Measurements from ENCODE around the gene LRMDA.

LRMDA gene

DNA sequence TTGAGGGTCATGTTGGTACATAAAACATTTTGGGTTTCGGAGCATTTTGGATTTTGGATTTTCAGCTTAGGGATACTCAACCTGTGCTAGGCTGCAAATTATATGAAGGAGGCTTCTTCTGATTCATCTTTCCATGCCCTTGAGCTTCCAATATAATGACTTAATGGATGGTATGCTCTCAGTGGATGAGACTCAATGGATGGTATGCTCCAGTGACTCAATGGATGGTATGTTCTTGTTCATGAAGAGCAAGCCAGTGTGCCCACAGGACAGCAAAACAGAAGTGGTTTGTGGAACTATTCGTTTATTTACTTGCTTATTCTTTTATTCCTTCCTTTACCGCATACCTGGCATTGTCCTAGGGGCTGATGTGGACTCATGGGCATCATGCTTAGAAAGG is 969.6 kb downstream of the LRMDA start:
- DNase-seq (ENCODE audit: low spot score): no peak

DNA sequence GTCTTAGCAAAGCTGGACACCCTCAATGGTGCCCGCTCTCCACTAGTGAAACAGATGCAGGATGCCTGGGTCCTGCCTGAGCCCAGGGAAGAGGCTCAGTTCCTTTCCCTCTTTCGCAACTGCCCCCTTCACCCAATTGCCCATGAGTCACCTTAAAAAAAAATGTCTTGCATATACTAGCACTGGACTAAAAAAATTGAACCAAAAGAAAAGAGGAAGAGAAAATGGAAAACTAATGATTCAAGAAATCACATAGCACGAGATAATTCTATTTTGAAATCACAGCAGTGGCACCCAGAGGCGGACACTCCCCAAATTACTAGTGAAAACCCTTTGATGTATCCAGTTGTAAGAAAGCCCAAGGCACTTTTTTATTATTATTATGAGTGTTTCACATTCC is 972.5 kb downstream of the LRMDA start:
- no peak for DNase-seq (ENCODE audit: low spot score)

DNA sequence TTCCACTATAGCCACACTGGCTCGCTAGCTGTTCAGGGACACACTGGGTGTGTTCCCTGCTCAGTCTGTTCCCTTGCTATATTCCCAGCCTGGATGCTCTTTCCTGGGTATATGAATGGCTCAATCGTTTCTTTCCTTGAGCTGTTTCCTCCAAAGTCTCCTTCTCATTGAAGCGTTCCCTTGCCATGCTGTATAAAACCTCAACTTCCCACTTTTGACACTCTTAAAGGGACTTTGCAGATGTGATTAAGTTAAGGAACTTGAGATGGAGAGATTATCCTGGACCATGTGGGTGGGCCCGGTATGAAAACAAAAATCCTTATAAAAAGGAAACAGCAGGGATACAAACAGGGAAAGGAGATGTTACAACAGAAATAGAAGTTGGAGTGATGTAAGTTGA is 973.1 kb downstream of the LRMDA start:
- no peak for DNase-seq (ENCODE audit: low spot score)

DNA sequence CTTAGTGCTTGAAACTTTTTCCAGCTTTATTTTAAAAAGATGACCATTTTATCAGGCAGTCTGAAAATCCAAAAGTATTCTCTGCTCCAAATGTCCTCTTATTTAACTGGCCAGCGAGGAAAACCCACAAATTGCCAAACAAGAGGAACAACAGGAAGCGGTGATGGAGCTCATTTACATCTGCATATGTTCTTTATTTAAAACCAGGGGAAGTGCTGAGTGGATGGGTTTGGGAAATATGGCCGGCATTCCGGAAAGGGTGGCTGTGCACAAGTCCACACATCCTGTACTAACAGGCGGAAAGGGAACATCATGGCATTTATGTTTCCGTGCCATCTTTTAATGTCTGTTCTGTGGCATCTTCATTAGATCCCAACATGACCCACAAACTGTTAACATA is 974.5 kb downstream of the LRMDA start:
- no peak for DNase-seq (ENCODE audit: low spot score)

GRCh38 chr10:76408646-76409045 is 977.2 kb downstream of the LRMDA start:
- DNase-seq (ENCODE audit: low spot score): no peak

- DNase-seq (ENCODE audit: low spot score): peak; percentile 44
Observed at GRCh38 chr10:76411729-76412435, 980.5 kb downstream of the LRMDA start.

- DNase-seq (ENCODE audit: low spot score): no peak
Observed at GRCh38 chr10:76415554-76415953, 984.1 kb downstream of the LRMDA start.

DNA sequence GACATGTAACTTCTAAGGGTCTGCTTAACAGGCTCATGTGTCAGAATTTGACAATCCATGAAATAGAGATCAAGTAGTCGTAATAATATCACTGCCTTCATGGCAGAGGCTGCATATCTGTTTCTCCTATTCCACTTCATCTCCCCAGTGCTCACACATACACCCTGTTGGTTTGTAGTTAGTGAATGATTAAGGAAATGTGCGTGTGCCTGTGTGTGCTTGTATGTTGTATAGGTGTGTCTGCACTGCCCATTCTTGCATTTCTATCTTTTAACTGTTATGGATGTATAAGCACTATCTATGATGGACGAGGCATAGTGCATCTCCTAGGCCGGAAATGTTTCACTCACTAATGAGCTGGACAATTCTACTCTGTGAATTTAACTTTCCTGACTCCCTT is 985.2 kb downstream of the LRMDA start:
- DNase-seq (ENCODE audit: low spot score): no peak

DNA sequence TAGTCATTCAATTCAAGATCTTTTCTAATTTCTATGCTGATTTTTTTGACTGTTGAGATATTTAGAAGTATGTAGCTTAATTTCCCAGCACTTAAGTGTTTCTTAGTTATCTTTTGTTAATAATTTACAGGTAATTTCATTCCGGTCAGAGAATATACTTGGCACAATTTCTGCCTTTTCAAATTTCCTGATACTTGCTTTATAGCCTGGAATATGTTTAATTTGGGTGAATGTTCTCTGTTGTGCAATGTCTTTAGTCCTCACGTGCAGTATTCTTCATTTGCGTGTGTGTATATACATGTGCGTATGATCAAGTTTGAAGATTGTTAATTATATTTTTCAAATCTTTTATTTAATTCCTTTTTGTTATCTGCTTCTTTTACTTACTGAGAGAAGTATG is 989.3 kb downstream of the LRMDA start:
- DNase-seq (ENCODE audit: low spot score): no peak

- DNase-seq (ENCODE audit: low spot score): no peak
Observed at GRCh38 chr10:76422769-76423168, 991.3 kb downstream of the LRMDA start.

GRCh38 chr10:76428551-76429367 is 997.3 kb downstream of the LRMDA start:
- no peak for DNase-seq (ENCODE audit: low spot score)

GRCh38 chr10:76429368-76430060 is 998.1 kb downstream of the LRMDA start:
- DNase-seq (ENCODE audit: low spot score): no peak

DNA sequence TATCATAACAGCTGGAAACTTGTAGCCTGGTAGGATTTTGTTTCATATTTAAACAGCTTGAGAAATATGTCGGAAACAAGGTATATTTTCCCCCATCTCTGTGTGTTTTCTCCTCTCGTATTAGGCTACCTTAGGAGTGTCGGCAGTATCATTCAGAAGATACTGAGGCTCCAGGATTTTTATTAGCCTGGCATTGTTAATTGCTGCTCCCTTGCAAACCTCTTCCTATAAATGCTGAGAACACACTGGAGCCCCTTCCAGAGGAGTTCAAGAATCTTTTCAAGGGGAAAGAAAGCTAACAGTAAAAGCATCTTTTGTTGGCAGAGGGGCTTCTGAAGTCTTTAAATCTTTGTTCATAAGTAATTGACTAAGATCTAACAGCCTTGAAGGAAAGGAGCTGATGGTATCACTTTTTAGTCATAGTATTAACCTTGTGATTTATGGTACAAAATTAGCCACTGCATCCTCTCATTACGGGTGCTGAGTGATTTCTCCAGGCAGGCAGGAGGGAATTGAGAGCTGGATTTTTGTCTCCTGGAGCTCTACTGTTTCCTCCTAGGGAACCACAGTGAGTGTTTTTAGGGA is 998.7 kb downstream of the LRMDA start:
- no peak for DNase-seq (ENCODE audit: low spot score)

GRCh38 chr10:76432016-76433012 is 1000.9 kb downstream of the LRMDA start:
- no peak for DNase-seq (ENCODE audit: low spot score)

DNA sequence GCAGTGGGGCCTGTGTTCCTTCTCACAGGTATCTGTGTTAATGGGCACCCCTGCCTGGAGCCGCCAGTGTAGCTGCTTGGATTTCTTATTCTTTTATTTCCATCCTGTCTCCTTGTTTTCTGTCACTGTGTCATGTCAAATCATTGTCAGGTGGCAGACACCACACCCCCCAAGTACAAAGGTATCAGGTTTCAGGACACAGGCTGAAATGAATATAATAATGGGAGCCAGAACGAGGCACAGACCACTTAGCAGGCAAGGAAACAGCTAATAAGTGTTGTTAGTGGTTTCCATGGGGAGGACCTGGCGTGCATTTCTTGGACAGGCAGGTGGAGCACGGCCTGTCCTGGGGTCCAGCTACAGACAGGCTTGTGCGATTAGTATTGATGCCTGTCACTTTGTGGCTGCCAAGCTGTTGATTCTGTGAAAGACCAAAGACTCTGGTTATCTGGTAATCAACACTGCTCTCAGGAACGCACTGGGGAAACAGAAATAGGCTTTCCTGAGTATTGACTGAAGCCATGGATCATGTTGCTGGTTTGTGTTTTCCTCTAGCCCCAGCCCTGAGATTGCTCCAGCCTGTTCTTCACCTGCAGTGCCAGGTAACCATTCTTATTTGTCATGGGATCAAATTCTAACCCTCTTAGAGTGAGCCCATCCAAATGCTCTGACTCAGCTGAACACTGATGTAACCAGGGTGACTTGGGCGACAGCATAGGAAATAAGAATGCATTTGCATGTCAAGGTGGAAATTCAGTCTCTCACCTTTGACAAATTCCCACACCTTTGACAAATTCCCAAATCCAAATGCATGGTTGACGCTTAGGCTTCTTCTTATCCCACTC is 1002.0 kb downstream of the LRMDA start:
- no peak for DNase-seq (ENCODE audit: low spot score)

DNA sequence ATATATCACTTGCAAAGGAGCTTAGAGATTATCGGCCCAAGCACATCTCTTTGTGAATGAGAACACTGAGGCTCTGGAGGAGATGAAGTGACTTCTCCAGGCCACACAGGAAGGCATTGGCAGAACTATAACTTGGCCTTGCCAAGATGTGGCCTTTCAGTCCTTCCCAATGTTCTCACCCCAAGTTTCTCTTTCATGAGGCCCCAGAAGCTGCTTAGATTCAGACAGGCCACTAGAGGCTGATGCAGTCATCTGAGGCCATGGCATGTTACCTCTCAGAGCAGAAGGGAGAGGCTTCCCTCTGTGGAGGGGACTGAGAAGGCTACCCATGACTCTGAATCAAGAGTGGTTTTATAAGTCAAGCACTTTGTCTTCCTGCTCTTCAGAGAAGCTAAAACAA is 1003.7 kb downstream of the LRMDA start:
- no peak for DNase-seq (ENCODE audit: low spot score)

- DNase-seq (ENCODE audit: low spot score): no peak
Observed at GRCh38 chr10:76436401-76436811, 1005.0 kb downstream of the LRMDA start.

GRCh38 chr10:76436981-76437380 is 1005.6 kb downstream of the LRMDA start:
- DNase-seq (ENCODE audit: low spot score): no peak

DNA sequence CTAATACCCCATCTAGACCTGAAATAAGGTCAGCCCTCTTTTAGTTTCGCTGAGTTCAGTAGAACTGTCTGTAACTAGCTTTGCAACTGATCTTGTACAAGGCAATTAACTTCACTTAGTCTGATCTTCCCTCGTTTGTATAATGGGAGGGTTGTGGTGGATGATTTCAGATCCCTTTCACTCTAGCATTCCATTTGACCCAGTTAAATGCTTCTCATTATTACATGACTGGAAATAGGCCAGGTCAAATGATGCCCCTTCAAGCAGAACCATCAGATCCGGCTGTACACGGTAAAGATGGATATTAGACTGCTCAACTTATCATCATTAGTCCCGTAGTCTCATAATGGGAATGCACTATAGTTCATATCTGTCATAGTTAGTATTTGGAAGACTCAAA is 1009.0 kb downstream of the LRMDA start:
- no peak for DNase-seq (ENCODE audit: low spot score)

GRCh38 chr10:76442113-76442512 is 1010.7 kb downstream of the LRMDA start:
- DNase-seq (ENCODE audit: low spot score): no peak

All from cerebellar cortex (tissue), 1 donor.